CD4-positive, alpha-beta T cell treated with Interleukin-17A for 4 hours (primary cell): ENCODE data around the gene CPLANE1.
A peak's percentile ranks its signal among the peaks of the same experiment; 100 is the strongest.
"Not testable (repeated sequence)": the region's sequence is repeated elsewhere in the genome, so short reads cannot be mapped to it uniquely, and the experiment has no call there.

Source experiments
- DNase-seq: peaks from one replicate; pipeline ENCODE4 v3.0.0-alpha.2; 2020; ENCODE audit warnings: mixed read lengths

CPLANE1 gene

GRCh38 chr5:37207802-37208201 is 41.4 kb downstream of the CPLANE1 start:
- DNase-seq, result no peak

DNA sequence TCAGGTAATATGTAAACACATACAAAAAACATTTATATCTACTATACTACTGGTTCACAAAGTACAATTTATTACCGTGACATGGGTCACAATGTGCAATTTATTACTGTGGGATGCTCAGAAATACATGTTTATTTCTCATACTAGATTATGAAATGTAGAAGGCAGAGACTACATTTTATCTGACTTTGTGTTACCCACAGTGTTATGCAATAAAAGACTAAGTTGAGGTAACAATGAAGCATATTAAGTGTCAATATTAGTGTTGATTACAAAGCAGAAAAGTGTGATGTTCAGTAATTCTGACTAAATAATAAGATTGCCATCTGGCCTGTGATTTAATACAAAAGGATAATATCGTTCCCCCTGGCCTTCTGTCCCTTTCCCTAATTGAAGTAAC is 42.4 kb downstream of the CPLANE1 start:
- no peak for DNase-seq

- no peak for DNase-seq
These were observed 50.3 kb downstream of the CPLANE1 start for GRCh38 chr5:37198842-37199241.

DNA sequence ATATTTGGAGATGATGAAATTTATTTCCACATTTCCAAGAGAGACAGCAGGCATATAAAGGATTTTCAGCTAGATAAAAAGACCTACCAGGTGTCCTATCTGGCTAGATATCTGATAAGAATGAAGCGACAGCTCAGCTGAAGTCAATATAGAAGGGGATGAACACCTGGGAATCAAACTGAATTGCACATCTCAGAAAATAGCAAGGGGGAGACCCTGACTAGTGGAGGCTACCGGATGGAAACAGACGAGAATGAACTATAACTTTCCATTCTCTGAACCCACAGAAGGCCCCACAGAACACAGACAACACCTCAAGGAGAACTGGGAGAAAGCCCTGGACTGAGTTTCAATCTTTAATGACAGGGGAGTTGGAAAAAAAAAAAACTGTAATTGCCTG is 51.1 kb downstream of the CPLANE1 start:
- no peak for DNase-seq

DNA sequence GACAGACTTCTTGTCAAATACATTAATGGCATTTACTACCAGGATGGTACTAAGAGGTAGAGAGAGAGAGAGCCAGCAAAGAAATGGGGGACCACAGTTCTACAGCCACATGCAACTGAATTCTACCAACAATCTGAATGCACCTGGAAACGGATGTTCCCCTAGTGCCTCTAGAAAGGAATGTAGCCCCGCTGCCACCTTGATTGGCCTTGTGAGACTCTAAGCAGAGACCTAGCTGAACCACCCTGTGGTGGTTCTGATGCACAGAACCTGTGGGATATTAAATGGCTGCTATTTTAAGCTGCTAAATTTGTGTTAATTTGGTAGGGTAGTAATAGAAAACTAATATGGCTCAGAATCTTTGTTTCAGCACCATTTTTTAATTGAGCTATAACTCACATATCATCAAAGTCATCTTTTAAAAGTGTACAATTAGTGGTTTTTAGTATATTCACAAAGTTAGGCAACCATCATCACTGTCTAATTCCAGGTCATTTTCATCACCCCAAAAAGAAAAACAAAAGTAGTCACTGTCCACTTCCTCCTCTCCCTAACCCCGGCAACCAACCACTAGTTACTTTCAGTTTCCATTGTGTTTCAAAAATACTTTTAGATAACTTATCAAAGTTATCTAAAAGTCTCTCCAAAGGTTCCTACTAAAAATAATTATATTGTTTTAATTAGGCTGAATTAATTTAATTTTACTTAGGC is 51.7 kb downstream of the CPLANE1 start:
- peak; percentile 25 for DNase-seq

- DNase-seq, result no peak
These were observed 58.6 kb downstream of the CPLANE1 start for GRCh38 chr5:37190592-37190991.

DNA sequence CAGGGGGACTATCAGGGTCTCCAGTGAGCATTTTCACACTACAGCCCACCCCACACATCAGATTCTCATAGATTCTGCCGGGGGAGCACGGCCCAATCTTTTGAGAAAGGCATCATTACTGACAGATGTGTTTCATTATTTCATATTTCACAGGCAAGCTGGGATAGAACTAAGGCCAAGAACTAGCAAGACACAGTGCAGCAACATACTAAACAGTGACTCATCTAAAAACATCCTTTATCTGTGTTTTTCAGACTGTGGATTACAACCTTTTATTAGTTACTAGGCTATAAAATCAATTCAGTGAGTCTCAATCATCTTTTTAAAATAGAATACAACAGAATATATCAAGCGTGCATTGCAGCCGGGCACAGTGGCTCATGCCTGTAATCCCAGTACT is 59.8 kb downstream of the CPLANE1 start:
- DNase-seq, result no peak

- no peak for DNase-seq
These were observed 61.7 kb downstream of the CPLANE1 start for GRCh38 chr5:37187465-37187977.

DNA sequence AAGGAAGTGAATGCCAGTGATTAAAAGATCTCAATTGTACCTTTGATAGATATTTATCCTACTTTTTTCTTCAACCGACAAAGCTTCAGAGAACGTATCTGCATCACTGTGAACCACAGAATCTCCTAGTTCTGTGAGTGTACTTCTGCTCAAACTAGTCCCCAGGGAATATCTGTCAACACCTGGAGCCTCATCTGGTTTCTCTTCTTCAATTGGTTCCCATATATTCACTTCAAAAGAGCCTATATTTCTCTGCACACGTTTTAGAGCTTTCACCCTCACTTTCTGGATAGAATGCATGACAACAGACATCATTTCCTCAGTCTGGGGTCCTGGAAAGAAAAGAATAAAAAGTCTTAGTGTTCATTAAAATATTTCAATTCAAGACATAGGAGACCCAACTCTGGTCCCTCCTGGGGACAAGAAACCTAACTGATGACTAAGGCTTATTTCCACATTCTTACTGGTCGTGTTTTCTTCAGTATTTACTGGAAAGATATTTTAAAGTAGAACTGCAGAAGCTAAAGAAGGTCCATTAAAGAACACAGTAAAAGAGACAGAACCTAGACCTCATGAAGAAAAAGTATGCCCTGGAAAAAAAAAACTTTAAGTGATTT is 64.3 kb downstream of the CPLANE1 start:
- DNase-seq, result no peak

DNA sequence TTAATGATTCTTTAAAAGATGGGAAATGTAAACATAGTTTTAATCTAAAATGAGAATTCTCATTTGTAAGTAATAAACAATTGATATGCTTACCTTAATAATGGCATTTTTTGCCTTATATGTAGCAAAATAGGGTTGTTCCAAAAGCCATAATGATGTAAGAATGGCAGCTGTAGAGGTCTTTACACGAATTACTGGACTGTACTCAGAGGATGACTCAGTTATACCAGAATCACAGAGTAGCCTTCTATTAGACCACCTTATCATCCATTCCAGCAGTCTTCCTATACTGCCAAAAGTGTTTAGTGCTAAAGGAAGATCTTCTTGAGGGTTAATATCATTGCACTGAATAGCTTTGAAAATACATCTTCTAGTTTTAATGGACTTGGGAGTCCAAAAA is 66.5 kb downstream of the CPLANE1 start:
- DNase-seq, result no peak

- no peak for DNase-seq
These were observed 74.2 kb downstream of the CPLANE1 start for GRCh38 chr5:37174928-37175327.

DNA sequence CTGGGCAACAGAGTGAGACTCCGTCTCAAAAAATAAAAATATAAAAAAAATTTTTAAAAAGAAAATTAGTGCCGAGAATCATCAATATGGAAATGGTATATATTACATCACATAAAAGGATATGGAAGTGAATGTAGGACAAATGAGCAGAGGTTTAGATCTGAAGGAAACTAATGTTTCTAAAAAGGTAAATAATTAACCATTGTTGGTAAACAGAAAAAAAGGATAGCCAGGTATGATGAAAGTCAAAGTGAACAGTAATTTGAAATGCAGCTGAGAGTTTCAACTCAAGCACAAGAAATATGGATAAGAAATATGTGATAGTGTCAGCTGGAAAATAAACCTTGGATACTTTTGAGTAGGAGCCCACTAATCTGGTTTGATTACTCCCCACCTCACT is 76.2 kb downstream of the CPLANE1 start:
- DNase-seq, result no peak

GRCh38 chr5:37170856-37171255 is 78.3 kb downstream of the CPLANE1 start:
- no peak for DNase-seq

- no peak for DNase-seq
These were observed 83.0 kb downstream of the CPLANE1 start for GRCh38 chr5:37166197-37166596.

GRCh38 chr5:37165761-37166160 is 83.4 kb downstream of the CPLANE1 start:
- DNase-seq, result no peak

DNA sequence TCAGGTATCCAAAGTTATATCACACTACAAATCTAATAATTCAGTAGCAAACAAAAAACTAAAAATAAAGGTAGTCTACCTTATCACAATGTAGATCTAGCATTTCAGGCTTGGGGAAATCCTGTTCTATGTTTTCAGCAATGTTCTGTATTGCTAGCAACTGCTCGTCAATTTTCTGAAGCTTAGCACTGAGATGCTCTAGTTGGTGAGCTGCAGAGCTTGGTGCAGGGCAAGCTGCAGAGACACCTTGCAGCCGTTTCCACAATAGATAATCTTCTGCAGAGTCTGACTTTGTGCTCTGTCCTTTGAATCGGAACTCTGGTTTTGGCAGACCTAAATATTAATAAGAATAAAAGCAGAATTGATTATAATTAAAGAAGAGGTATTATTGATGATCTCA is 95.5 kb downstream of the CPLANE1 start:
- DNase-seq, result no peak

- no peak for DNase-seq
These were observed 102.3 kb downstream of the CPLANE1 start for GRCh38 chr5:37146896-37147295.

DNA sequence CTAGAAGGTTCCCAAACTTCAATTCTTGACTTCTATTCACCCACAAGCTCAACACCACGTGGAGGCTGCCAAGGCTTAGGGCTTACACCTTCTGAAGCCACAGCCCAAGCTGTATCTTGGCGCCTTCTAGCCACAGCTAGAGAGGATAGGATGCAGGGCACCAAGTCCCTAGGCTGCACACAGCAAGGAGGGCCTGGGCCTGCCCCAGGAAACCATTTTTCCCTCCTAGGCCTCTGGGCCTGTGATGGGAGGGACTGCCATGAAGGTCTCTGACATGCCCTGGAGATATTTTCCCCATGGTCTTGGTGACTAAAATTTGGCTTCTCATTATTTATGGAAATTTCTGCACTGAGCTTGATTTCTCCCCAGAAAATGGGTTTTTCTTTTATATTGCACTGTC is 112.5 kb downstream of the CPLANE1 start:
- DNase-seq, result no peak

GRCh38 chr5:37135312-37135711 is 113.9 kb downstream of the CPLANE1 start:
- not testable (repeated sequence) for DNase-seq

GRCh38 chr5:37133939-37134338 is 115.2 kb downstream of the CPLANE1 start:
- DNase-seq, result no peak

- DNase-seq, result no peak
These were observed 116.5 kb downstream of the CPLANE1 start for GRCh38 chr5:37132646-37133045.

DNA sequence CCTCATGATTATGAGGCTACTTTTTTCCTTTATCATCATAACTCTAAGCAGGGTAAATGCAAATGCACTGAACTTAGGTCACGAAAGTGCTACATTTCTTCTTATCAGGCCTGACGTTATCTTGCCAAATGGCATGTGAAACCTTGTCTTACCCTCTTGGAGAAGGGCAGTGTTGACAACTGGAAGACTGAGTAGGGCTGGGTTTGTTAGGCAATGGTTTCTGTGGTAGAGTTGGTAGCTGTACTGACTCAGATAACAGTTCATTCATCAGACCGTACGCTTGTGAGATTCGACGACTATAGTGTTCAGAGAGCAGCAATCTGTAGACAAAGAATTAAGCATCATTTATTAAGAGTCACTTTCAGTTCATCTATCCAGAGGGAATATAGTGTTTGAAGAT is 127.7 kb downstream of the CPLANE1 start:
- DNase-seq, result no peak

GRCh38 chr5:37121027-37121426 is 128.1 kb downstream of the CPLANE1 start:
- DNase-seq, result no peak

DNA sequence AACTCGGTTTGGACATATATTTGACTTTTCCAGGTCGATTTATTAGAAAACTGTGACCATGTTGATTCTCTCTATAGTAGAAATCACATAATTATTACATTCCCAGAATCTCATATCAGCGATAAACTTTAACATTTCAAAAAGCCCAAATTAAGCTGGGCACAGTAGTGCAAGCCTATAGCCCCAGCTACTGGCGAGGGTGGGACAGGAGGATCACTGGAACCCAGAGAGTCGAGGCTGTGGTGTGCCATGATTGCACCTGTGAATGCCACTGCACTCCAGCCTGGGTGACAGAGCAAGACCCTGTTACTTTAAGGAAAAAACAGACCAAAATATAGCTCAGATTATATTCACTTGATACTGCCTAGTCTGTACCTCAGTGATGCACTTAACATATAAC is 128.9 kb downstream of the CPLANE1 start:
- DNase-seq, result peak; percentile 5

DNA sequence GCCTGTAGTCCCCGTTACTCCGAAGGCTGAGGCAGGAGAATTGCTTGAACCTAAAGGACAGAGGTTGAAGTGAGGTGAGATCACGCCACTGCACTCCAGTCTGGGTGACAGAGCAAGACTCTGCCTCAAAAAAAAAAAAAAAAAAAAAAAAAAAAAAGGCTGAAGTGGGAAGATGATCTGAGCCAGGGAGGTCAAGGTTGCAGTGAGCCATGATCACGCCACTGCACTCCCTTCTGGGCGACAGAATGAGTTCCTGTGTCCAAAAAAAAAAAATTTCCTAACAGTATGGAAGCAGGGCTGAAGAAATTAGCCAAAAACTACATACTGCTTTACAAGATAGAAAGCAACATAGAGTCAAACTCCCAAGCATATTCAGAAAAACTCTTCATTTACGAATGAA is 132.8 kb downstream of the CPLANE1 start:
- DNase-seq, result no peak
